DMS153 treated with DMSO at 0.1 percent for 48 hours (cell line): ENCODE measurements around the gene AKT2.

Source experiments
- DNase-seq: peaks from one replicate; lab custom pipeline; 2025; ENCODE audit not compliant: unreplicated experiment; lab: John Stamatoyannopoulos, UW

Gene AKT2

DNA sequence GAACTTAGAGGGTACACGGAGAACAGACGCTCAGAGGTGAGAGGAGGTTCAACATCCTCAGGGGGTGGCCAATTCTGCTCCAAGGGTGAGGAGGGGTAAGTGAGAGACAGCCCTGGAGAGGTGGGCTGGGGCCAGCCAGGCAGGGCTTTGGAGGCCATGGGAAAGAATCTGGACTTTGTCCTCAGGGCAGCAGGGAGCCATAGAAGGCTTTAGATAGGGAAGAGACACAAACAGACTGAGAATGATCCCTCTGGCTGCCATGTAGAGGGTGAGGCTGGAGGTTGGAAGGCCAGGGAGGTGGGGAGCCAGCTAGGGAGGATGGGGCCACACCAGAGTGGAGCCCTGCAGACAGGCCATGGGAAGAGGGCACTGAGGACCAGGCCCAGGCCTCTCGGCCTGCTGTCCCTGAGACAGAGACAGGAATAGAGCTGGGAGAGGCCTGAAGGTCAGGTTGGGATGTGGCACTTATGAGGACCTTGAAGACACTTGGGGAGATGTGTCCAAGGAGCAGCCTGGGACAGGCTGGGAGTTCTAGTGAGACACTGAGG is 29.5 kb downstream of the AKT2 start:
- no peak for DNase-seq

- no peak for DNase-seq
Observed at GRCh38 chr19:40254714-40255418, 30.3 kb downstream of the AKT2 start.

- DNase-seq = peak; percentile 4
Observed at GRCh38 chr19:40253611-40254092, 31.5 kb downstream of the AKT2 start.

DNA sequence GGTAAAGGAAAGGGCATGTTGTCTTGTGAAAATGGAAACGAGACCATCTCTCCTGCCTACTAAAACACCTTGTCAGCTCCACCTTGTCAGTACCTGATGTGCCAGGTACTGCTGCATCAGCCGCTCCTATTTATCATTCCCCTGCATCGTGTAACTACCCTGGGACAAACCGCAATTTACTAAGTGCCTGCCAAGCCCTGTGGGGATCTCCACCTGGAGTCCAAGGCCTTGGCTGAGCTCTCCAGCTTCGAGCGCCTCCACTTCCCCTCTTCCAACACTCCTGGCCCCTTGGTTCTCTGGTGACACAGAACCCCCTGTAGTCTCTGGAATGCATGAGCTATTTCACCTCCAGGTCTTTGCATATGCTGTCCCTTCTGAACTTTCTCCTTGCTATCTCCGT is 32.8 kb downstream of the AKT2 start:
- no peak for DNase-seq

GRCh38 chr19:40251991-40252390 is 33.2 kb downstream of the AKT2 start:
- DNase-seq = no peak

- no peak for DNase-seq
Observed at GRCh38 chr19:40251244-40251643, 33.9 kb downstream of the AKT2 start.

DNA sequence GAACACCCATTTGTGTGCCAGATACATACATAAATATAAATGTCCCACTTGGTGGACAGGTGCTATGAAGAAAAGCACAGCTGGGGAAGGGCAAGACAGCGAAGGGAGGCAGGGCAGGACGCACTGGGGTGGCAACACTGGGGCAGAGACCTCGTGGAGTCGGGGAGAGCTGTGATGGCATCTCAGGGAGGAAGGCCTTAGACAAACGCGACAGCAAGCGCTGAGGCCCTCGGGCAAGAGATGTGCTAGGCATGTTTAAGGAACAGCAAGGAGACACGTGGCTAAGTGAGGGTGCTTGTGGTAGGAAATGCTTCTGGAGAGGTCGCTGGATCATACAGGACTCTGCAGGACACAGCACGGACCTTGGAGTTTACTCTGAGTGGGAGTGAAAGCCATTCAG is 35.4 kb downstream of the AKT2 start:
- DNase-seq = no peak

GRCh38 chr19:40249201-40249600 is 35.9 kb downstream of the AKT2 start:
- DNase-seq = no peak

DNA sequence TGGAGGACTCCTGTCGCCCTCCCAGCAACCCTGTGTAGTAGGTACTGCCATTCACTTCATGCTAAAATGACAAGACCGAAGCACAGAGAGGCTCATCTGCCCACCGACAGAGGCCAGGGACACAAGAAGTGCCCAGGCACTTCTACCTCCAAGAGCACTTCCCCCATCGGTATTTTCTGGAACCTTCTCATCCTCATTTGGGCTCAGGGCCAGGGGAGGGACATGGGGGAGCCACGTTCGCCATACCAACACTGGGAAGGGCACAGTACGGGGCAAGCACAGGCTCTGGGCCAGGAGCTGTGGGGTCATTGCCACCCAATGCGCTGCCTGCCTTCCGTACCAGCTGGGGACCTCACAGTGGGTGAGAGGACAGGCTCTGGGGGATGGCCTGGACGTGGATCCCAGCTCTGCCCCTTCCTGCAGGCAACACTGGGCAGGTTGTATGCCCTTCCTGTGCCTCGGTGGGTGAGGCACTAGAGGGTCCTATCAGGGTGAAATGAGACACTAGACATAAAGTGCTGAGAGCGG is 37.3 kb downstream of the AKT2 start:
- DNase-seq = no peak

GRCh38 chr19:40247178-40247577 is 38.0 kb downstream of the AKT2 start:
- DNase-seq = no peak

DNA sequence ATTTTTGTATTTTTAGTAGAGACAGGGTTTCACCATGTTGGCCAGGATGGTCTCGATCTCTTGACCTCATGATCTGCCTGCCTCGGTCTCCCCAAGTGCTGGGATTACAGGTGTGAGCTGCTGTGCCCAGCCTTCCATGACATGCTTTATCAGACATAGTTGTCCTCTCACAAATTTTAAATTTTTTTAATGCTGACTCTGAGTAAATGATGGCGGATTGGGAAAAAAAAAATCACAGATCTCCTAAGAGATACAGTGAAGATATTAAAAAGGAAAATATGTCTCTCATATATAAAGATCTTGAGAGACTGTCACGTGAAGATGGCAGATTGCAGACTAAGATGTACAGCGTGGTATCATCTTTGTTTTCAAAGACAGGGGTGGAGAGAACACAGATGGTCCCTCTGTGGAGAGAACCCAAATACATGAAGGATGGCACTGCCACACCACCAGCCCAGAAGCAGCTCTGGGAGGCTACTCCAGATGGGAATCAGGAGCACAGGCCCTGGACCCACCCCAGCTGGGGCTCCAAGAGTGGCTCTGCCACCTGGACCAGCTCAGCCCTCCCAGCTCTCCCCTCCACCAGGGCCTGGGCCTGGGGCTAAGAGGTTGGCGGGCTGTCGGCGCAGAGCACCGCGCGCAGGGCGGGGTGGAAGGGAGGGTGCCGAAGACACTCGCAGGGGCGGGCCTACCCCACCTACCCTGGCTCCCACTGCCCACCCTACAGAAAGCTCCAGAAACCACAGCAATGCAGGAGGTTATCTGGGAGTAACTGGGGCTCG is 38.7 kb downstream of the AKT2 start:
- no peak for DNase-seq

DNA sequence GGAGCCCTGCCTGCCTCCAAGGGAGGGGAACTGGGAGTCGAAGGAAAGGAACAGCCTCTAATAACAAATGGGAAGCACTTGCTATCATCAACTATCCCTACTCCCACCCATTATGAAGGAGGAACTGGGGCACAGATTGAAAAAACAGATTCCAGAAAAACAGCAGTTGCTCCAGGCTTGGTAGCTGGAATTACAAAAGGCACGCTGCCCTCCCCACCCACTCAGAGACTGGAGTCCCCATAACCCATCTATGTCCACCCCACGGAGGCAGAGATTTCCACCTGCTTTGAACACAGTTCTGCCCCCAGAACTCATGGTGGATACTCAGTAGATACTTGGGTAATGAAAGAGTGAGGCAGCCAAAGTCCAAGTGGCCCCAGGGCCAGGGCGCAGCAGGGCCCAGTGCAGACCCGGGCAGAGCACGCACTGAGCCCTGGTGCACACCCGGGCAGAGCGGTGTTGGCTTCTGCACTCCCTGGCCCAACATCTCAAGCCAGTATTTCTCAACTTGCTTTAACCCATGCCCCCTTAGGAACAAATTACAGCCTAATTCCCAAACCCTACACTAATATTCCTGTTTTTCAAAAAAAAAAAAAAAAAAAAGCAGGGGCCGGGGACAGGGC is 39.5 kb downstream of the AKT2 start:
- no peak for DNase-seq

GRCh38 chr19:40244579-40245317 is 40.4 kb downstream of the AKT2 start:
- DNase-seq = no peak

- DNase-seq = no peak
Observed at GRCh38 chr19:40243181-40243580, 42.0 kb downstream of the AKT2 start.

DNA sequence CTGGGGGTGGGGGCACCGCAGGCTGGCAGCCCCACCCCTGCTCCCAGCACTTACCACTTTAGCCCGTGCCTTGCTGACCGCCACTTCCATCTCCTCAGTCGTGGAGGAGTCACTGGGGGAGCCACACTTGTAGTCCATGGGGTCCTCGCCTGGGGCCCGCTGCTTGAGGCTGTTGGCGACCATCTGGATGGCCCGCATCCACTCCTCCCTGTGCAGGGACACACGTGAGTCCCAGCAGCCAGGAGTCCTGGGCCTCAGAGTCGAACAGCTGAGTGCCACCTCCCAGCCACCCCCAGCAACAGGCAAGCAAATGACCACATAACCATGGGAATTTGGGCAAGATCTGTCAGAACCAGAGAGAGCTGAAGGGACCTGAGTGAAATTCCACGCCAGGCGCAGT is 42.7 kb downstream of the AKT2 start:
- no peak for DNase-seq

- no peak for DNase-seq
Observed at GRCh38 chr19:40241809-40242384, 43.2 kb downstream of the AKT2 start.

GRCh38 chr19:40241125-40241808 is 43.9 kb downstream of the AKT2 start:
- no peak for DNase-seq

DNA sequence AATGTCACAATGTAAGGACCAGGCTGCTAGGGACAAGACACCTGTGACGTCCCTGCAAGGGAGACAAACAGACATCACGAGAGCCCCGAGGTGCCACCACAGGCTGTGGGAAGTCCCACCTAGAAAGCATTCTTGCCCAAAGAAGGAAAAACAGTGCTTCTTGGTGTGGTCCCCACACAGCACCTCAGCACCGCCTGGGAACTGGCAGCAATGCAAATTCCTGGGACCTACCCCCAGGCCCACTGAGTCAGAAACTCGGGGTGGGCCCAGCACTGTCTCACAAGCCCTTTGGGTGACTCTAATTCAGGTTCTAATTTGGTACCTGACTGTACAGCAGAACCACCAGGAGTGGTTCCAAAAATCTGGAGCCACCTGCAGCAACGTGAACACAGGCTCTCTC is 44.8 kb downstream of the AKT2 start:
- no peak for DNase-seq

DNA sequence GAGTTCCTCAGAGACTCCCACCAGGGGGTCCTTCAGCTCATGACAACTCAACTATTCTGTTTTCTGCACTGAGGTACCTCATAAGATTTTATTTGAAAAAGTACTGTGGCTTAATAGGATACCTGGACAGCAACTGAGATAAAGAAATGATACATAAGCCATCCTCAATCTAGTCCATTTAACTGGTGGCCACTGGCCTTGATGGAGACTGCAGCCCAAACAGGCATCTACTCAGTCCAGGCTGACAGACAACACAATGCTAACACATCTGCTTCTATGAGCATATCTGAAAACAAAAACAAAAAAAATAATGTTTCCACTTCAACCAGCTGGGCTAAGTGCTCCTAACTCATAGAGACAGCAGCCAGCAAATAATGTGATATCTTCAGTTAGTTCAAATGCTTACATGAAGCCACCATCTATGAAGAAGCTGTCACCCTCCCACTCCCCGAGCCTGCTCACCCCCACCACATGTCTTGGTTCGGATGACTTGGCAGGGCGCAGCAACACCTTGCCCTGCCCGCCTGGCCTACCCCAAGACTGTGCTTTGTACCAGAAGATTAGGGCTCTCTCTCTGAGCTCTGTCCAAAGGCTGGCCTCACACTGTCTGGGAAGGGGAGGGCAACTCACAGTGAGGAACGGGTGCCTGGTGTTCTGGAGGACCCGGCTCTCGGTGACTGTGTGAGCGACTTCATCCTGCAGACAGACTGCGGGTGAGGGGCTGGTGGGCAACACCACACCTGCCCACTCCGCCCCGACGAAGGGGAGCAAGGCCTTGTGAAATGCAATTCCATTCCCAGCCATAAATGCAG is 45.5 kb downstream of the AKT2 start:
- no peak for DNase-seq
